GM19324 (cell line): ENCODE results near the gene CCDC69.
"Not testable (repeated sequence)": the region's sequence is repeated elsewhere in the genome, so short reads cannot be mapped to it uniquely, and the experiment has no call there.

Experiments used
- ATAC-seq: cut with Tn5 transposase; IDR thresholded peaks from one replicate; pipeline ENCODE4 v1.9.1; 2021; ENCODE audit warnings: mild to moderate bottlenecking, moderate library complexity; ENCODE audit not compliant: unreplicated experiment, low FRiP score

The CCDC69 gene

DNA sequence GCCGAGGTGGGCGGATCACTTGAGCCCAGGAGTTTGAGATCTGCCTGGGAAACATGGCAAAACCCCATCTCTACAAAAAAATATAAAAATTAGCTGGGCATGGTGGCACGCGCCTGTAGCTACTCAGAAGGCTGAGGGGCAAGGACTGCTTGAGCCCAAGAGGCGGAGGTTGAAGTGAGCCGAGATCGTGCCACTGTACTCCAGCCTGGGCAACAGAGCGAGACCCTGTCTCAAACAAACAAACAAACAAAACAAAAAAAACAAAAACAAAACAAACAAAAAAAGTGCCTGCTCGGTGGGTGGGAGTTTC is 26.6 kb downstream of the CCDC69 start:
- ATAC-seq: not testable (repeated sequence)

DNA sequence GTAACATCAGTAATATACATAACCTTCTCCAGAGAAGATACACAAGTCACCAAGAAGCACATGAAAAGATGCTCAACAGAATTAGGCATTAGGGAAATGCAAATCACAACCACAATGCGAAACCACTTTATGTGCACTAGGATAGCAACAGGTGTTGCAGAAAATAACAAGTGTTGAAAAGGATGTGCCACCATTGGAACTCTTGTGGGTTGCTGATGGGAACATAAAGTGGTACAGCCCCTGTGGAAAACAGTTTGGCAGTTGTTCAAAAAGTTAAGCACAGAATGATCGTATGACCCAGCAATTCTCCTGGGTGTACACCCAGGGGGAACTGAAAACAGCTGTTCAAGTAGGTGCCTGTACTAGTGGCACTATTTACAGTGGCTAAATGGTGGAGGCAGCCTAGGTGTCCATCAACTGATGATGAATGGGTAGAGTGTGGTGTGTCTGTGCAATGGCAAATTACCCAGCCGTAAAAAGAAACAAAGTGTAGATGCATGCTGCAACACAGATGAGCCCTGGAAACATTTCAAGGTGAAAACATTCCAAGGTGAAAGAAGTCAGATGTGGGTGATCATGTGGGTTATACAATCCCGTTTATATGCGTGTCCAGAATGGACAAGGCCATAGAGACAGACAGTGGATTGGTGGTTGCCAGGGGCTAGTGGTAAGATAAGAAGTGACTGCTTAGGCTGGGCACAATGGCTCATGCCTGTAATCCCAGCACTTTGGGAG is 27.2 kb downstream of the CCDC69 start:
- peak; percentile 96 for ATAC-seq

DNA sequence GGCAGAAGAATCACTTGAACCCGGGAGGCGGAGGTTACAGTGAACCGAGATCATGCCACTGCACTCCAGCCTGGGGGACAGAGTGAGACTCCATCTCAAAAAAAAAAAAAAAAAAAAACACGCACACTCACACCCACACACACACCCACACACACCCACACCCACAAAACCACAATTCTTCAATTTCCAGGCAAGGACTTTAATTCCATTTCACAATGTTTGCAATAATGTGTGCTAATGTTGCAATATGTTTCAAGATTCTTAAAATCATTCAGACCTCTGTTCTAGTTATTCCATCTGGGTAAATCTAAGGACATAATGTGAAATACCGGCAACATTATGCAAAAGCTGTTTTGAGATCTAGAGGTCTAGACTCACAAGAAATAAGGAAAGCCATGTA is 28.3 kb downstream of the CCDC69 start:
- ATAC-seq: no peak

DNA sequence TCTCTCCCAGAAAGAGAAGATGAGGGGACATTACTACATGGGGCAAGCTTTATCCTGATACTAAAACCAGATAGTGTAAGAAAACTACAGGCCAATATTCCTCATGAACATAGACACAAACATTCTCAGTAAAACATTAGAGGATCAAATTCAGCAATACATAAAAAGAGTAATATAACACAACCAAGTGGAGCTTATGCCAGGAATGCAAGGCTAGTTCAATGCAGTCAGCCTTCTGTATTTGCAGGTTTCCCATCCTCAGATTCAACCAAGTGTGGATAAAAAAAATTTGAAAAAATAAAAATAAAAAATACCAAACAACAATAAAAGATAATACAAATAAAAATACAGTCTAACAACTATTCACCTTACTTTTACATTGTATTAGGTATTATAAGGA is 31.3 kb downstream of the CCDC69 start:
- no peak for ATAC-seq

DNA sequence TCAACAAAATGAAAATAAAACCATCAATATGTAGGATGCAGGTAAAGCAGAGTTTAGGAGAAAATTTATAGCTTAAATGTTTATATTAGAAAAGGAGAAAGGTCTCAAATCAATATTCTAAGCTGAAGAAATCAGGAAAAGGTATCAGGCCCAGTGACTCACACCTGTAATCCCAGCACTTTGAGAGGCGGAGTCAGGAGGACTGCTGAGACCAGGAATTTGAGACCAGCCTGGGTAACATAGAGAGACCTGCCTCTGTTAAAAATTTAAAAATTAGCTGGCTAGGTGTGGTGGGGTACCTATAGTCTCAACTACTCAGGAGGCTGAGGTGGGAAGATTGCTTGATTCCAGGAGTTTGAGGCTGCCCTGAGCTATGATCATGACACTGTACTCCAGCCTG is 32.2 kb downstream of the CCDC69 start:
- ATAC-seq: no peak

DNA sequence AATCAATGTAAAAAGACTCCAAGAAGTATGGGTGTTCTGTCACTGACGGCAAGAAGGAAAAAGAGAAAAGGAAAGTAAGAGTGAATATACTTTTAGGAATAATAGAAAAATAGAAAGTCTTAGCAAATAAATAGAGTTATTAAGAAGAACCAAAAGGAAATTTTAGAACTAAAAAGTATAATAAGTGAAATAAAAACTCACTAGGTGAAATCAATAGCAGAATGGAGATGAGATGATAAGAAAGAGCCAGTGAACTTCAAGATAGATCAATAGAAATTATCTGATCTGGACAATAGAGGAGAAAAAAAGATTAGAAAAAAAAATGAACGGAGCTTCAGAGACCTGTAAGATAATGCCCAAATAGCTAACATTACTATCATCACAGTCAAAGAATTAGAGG is 34.7 kb downstream of the CCDC69 start:
- no peak for ATAC-seq

DNA sequence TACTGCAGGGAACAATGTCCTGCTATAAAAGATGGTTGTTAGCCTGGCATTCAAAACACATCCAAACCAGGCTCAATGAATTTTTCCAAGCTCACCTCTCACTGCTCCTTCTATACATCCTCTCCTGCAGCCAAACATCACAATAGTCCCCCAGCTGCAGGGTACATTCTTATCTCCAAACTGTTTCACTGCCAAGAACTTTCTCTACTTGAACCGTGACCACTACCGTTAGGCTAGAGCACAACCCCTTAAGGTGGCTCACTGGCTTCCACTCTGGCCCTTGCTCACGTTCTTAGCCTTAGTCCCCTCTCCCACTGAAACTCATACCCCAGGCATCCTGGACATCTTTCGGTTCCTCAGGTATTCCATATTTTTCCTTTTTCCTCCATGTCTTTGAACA is 37.4 kb downstream of the CCDC69 start:
- no peak for ATAC-seq

DNA sequence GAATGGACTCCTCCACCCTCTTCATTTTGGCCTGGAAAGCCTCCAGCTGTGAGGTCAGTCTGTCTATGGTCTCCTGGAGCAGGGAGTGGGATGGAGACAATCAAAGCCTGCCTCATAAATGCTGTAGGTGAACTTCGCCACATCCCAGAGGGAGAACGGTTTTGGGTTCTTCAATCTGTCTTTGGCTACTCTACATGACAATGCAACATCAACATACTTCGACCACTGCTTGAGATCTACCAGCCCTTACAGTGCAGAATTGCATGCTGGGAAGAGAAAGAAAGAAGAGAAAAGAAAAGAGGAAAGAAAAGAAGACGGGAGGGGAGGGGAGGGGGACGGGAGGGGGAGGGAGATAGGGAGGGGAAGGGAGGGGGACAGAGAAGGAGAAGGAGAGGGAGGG is 37.8 kb downstream of the CCDC69 start:
- no peak for ATAC-seq

DNA sequence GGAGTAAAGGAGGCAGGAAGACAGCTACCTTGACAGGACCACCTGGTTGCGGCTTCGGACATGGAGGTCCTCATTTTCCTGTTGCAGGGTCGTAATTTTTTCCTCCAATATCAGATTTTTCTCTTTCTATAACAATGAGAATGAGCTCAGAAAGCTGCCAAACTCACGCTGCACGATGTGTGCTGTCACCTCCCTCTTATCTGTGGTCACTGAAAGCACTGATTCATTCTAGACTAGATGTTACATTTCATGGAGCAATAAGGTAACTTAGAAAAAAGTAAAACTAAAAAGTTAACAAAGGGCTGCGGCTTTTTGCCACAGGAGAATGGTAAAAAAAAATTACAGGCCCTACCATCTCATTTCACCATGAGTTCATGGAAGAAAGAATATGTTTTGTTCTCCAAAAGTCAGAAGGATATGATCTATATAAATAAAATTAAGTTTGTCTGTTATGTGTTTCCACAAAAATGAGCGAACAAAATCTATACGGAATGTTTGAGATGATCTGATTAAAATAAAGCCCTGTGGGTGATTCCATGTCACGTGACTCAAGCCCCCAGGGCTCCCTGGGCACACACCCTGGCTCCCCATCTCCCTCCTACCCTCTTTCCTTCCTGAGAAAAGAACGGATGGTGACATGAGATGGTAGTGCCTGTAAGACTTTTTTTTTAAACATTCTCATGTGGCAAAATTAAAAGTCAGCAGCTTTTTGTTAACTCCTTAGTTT is 39.4 kb downstream of the CCDC69 start:
- ATAC-seq: no peak

DNA sequence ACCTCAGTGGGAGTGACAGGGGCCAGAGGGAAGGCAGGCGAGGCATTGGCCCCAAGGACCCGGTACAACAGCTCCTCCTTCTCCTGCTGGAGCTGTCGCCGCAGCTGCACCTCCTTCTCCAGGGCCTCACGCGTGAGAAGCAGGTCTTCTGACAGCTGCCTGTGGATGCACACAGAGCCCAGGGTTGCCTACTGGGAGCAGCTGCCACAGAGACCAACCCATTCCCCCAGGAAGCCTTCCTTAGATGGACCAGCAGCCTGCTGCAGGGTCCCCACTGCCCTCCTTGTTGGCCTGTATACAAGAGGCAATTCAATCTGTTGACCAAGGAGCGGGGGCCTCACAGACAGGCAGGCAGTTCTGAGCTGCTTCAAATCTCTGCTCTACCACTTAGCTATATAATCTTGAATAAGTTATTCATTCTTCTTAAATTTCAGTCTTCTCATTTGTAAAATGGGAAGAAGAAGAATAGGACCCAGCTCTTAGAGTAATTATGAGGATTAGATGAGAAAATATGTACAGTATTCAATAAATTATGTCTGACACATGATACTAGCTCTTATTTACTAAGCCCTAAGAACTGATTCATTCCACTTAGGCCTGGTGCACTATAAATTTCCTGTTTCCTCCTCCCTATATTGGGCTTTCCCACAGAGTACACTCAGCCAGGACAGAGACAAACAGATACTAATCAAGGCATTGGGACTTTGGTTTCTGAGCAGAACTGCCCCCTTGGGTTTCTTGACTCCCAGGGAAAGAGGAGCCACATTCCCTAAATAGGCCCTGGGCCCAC is 40.2 kb downstream of the CCDC69 start:
- ATAC-seq: no peak

DNA sequence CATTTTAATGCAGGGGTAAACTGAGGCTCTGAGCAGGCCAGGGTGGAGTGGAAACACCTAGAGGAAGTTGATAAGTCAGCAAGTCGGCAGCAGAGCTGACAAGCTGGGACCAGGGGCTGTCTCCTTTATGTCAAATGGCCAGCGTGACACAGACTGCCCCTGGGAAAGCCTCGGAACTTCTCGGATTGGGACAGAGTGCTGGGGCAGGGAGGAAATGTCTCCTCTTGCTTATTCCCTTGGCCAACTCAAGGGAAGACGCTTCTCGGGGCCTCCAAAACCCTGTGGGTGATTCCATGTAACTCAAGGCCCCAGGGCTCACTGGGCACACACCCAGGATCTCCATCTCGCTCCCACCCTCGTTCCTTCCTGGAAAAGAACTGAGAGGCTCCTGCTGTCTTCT is 40.9 kb downstream of the CCDC69 start:
- ATAC-seq: no peak

DNA sequence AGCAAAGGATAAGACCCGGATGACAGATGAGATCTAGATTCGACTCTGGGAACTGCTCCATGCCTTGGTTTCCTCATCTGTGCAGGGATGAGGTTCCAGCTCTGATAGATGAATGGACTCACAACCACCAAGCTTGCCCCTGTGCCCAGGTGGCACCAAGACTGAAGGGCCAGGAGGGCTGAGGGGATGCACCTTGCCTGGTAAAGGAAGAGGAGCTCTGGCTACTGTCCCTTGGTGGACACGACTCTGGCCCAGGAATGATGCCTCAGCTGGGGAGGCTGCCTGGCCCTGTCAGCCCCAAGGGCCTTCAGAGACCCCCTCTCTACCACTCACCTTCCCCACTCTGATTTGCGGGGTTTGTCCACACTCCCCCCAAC is 41.4 kb downstream of the CCDC69 start:
- ATAC-seq: no peak

DNA sequence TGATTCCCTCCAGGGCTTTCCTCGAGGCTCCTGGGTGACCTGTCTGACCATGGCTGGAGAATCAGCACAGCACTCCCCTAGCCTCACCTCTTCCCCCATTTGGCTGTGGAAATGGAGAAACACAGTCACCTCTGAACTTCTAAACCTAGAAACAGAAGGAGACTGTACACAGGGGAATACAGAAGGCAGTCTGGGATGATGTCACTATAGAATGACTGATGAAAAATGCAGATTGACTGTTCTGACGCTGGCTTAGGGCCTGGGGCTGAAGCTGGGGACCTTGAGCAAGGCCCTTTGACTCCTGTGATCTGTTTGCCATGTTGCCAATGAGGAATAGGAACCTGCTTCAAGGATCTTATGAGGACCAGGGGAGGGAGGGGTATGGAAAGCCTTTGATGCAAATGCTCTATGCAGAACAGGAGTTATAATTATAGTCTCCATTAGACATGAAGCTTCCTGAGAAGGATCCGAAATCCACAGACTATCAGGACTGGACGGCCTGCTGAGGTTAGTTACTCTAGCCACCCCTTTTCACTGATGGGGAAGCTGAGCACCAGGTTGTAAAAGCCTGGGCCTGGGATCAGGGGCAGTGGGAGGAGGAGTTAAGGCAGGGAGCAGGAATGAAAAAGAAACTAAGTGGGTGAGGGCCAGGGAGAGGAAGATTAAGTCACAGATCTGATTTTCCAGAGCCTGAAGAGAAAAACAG is 41.9 kb downstream of the CCDC69 start:
- no peak for ATAC-seq

DNA sequence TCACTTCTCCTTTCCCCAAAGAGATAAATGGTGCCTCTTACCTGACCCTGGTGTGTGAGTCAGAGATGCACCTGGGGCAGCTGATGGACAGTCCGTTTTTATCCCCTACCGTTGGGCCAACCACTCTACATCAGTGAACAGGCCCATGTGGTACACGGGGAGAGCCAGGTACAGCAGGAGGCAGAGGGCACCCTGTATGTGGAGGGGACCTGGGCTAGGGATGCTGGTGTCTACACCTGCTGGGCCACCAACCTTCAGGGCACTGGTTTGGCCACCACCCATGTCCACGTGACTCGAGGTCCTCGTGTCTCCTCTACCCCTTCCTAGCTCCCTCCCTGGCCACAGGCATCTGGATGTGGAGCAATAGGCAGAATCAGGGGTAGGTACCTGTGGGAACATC is 43.6 kb downstream of the CCDC69 start:
- no peak for ATAC-seq

DNA sequence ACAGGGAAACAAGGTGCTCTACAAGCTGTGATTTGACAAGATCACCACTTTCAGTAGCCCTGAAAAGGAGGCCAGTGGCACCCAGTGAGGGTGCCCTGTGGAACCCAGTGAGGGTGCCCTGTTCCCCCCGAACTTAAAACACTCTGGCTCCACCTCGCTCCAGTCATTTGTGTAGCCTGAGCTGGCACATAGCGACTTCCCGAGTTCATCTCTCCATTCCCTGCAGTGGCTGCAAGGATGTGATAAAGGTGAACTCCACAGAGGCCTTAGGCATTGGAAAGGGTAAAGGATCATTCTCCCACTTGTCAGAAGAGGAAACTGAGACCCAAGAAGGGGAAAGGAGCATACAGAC is 44.4 kb downstream of the CCDC69 start:
- ATAC-seq: no peak

DNA sequence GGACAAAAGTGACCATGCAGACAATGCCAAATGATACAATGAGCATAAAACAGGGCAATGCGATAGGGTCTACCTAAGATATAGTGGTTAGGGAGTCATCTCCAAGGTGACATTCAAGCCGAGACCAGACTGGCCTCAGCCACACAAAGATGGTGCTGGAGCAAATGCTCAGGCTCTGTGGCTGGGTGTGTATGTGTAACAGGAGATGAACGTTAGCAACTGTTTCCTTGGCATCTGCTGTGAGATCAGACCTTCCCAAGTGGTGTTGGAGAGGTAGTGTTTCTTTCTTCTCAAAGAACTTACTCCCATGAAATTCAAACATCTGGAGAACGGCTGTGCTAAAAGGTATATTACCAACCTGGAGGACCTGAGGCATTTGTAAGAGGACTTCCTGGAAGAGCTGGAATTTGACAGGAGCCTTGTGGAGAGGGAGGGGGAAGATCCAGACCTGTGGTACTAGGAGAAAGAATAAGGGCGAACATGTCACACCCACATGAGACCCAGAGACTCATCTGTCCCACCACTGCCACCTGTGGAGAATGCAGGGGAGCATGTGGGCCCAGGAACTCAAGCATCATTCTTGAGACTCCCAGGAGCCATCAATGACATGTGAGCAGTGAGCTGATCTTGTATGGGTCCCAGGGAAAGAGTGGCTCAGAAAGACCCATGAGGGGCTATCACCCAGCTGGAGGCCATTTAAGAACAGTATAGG is 45.0 kb downstream of the CCDC69 start:
- ATAC-seq: no peak

DNA sequence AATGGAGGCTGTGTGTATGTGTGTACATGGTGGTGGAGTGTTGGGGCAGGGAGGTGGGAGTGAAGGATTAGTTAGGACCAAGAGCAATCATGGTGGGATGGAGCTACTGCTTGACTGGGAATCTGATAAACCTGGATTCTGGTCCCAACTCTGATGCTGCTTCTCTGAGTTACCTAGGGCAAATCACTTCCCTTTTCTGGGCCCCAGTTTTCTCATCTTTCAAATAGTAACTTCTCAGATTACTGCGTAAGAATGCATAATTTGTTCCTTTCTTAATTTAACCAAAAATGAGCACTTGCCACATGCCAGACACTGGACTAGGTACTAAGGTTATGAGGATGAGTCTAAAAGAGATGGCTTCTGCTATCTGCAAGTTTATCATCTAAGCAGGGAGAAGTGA is 45.5 kb downstream of the CCDC69 start:
- ATAC-seq: no peak

DNA sequence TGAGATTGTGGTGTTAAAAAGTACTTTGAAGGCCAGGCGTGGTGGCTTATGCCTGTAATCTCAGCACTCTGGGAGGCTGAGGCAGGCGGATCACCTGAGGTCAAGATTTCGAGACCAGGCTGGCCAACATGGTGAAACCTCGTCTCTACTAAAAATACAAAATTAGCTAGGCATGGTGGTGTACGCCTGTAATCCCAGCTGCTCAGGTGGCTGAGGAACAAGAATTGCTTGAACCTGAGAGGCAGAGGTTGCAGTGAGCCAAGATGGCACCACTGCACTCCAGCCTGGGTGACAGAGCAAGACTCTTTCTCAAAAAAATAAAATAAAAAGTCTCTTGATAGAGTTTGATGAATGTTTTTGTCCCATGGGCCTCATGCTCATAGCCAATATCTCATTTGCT is 47.6 kb downstream of the CCDC69 start:
- not testable (repeated sequence) for ATAC-seq

DNA sequence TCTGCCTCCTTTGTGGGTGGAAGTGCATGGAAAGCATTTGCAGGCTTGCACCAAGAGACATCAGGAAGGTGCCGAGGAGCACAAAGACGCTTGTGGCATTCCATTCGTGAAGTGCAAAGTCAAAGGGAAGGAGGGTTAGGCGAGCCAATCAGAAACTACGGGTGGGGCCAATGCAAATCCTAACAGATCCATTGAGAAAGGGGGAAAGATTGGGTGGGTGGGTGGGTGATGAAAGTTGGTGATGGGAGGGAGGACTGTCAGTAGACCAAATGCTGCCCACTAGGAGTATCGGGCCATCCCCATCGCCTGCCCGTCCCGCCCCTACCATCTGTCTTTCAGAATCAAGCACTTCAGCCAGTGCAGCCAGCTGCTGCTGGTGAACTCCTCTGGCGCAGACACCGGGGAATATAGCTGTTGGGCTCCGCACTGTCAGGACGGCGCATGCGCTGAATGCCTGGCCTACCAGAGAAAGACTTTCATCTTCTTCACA is 49.2 kb downstream of the CCDC69 start:
- no peak for ATAC-seq
